ENCODE results near the gene ITPKB. TPM values are rescaled to one million over a fixed set of nuclear protein-coding genes. Genes with fewer than 3 reads are reported as not detected.

Gene ITPKB
- total RNA-seq, 1 donor from 2014 or later: 19.5 TPM

Other genes with a start within 250 kb of the ITPKB start
- 1.3 TPM for gene STUM, start 190.5 kb downstream of the ITPKB start, total RNA-seq
- gene PSEN2, start 131.3 kb upstream of the ITPKB start, total RNA-seq: 22.8 TPM
- 438 TPM for gene COQ8A, start 201.0 kb upstream of the ITPKB start, total RNA-seq

Data from left ventricle myocardium superior (tissue), 1 donor.